CD4-positive, alpha-beta T cell treated with Interleukin-6 at 100 ng/mL for 8 hours (primary cell): Measurements from ENCODE around the gene WNT9A.
"Not testable (repeated sequence)": the region's sequence is repeated elsewhere in the genome, so short reads cannot be mapped to it uniquely, and the experiment has no call there.

Experiments used
- DNase-seq: peaks from one replicate; pipeline ENCODE4 v3.0.0-alpha.2; 2020; ENCODE audit warnings: mixed read lengths, low spot score

Gene WNT9A

DNA sequence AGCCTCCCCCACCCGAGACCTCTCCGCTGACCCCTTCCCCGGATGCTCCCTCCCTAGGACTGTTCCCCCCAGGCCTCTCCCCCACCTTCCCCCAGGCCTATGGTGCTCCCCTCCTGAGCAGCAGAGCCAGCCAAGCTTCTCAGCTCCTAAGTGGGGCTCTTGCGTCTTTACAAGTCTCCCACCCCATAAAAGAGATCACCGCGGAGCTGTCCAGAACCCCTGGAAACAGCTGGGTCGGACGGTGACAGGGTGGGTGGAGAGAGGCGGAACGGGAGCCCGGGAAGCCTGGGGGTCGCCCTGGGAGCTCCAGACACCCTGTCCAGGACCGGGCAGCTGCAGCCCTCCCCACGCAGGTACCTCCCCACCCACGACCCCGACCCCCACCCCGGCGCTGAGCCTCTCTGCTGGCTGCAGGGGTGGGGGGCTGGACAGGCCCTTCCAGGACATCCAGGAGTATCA is 61.2 kb downstream of the WNT9A start:
- DNase-seq = no peak

- no peak for DNase-seq
Measured at GRCh38 chr1:227885648-227886502, 61.9 kb downstream of the WNT9A start.

DNA sequence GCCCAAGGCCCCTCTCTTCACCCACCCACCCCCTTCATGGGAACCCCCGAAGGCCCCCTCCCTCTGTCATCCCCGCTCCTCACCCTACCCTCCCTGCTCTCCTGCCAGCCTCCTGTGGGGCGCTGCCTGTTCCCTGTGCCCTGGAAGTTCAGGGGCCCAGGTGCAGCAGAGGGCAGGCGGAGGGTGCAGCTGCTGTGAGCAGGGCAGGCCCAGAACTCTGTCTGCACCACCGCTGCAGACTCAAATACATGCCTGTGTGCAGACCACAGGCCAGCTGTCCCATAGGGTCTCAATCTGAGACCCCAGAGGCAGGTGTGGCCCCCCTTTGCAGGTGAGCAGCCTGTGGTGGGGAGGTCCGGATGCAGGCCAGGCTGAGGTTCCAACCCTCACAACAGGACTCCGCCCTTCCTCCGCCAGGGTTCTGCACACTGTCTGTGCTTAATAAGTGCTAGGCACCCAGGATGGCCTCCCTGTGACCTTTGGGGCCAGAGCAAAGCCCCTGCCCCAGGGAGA is 62.5 kb downstream of the WNT9A start:
- peak; percentile 55 for DNase-seq

- DNase-seq = no peak
Measured at GRCh38 chr1:227884370-227885134, 63.2 kb downstream of the WNT9A start.

DNA sequence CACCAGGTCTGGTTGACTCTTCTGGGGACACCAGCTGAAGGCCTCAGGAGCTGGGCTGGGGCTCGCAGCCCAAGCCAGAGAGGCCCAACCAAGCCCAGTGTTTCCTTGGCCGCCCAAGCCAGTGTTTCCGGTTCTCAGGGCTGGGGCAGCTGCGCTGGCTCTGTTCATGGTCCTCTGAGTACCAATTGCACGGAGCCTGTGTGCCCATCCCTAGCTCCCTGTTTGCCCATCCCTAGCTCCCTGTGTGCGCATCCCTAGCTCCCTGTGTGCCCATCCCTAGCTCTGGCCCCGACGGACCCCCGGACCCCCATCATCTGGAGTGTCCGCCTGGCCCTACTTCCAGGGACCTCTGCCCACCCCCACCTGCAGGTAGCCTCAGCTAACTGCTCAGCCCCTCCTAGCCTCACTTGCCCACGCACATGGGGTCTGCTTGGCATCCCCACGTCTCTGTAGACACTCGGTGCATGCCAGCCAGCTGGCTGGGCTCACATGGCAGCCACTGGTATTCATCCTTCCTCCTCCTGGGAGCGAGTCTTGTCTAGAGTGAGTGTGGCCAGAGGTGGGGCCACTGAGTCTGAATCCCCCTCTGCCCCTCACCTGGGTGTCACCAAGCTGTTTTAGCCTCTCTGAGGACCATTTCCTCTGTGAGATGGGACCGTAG is 64.0 kb downstream of the WNT9A start:
- no peak for DNase-seq

- DNase-seq = no peak
Measured at GRCh38 chr1:227883073-227883520, 64.6 kb downstream of the WNT9A start.

- no peak for DNase-seq
Measured at GRCh38 chr1:227880342-227880924, 67.3 kb downstream of the WNT9A start.

GRCh38 chr1:227877810-227878209 is 69.9 kb downstream of the WNT9A start:
- not testable (repeated sequence) for DNase-seq

DNA sequence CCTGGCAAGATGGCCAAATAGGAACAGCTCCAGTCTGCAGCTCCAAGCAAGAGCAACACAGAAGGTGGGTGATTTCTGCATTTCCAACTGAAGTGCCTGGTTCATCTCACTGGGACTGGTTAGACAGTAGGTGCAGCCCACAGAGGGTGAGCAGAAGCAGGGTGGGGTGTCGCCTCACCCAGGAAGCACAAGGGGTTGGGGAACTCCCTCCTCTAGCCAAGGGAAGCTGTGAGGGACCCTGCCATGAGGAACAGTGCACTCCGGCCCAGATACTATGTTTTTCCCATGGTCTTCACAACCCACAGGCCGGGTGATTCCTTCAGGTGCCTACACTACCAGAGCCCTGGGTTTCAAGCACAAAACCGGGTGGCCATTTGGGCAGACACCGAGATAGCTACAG is 75.8 kb downstream of the WNT9A start:
- DNase-seq = not testable (repeated sequence)

- DNase-seq = no peak
Measured at GRCh38 chr1:227870366-227870765, 77.4 kb downstream of the WNT9A start.

DNA sequence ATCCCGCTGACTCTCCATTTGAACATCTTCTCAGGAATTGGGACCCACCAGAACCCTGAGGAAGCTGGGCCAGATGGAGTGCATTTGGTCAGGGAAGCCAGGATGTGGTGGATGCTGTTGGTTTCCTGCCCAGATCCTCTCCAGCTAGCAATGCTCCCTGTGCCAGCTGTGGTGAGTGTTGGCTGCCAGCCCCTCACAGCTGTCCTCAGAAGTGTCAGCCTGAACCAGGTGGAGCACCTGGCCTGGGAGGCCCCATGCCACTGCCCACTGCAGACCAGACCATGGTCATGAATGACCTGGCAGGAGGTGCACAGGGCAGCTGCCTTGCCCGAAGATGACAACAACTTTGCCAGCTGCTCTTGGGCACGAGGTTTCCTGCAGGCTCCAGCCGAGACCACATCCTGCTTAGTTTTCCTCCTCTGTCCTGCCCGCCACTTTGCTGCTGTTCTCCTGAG is 77.9 kb downstream of the WNT9A start:
- DNase-seq = peak; percentile 42

- DNase-seq = no peak
Measured at GRCh38 chr1:227869279-227869842, 78.4 kb downstream of the WNT9A start.
